Ovary (tissue), 9 donors: ENCODE results near the gene GFRA1. TPM values are rescaled to one million over a fixed set of nuclear protein-coding genes. Genes with fewer than 3 reads are reported as not detected.

Source experiments
- DNase-seq, 5 donors: peaks; one replicate each; pipeline ENCODE4 v3.0.0-alpha.2; 2019 to 2020
- H3K27ac ChIP-seq, 2 donors: fragments of 200-600 bp; one replicate each; pipeline versions ENCODE4 v1.5.1 to v1.8.0; 2019 to 2022
- H3K27me3 ChIP-seq: fragments of 200-600 bp; one replicate; pipeline ENCODE4 v1.8.0; 2022
- H3K36me3 ChIP-seq: fragments of 200-600 bp; sonication (generic); one replicate; pipeline ENCODE4 v1.5.1; 2019
- H3K4me1 ChIP-seq: one replicate; pipeline ENCODE4 v1.8.1; 2013; ENCODE audit warnings: mild to moderate bottlenecking, moderate library complexity; ENCODE audit not compliant: insufficient read depth
- H3K4me3 ChIP-seq: fragments of 200-600 bp; sonication (generic); one replicate; pipeline ENCODE4 v1.5.1; 2017
- H3K9me3 ChIP-seq, 2 donors: fragments of 200-600 bp in 1 of 2; sonication (generic) in 1 of 2; one replicate each; pipeline versions ENCODE4 v1.5.1 to v1.8.1; 2013 to 2019; ENCODE audit warnings: mild to moderate bottlenecking in 1 of 2, moderate library complexity in 1 of 2
- CTCF ChIP-seq, 3 donors: fragments of 450-650 bp in 2 of 3; fragments of 200-600 bp in 1 of 3; IDR thresholded peaks; one replicate each; pipeline versions ENCODE4 v1.5.1 to v1.8.0; 2016 to 2022; ENCODE audit warnings: antibody characterized with exemption in 3 of 3, mild to moderate bottlenecking in 1 of 3
- EP300 ChIP-seq: sonication (generic); formaldehyde crosslinking; IDR thresholded peaks from one replicate; pipeline ENCODE4 v1.6.1; 2017; ENCODE audit warnings: antibody characterized with exemption
- POLR2A ChIP-seq: fragments of 450-650 bp; IDR thresholded peaks from one replicate; pipeline ENCODE4 v1.6.1; 2017; ENCODE audit warnings: antibody characterized with exemption, mild to moderate bottlenecking, moderate library complexity
- WGBS, 3 donors: extraction: QIAGEN DNeasy Blood & Tissue Kit in 1 of 3; methylation state at CpG; one replicate each; pipeline versions ENCODE4 v1.1.5 to v1.1.7; 2013 to 2017; 5-methylcytosine and 5-hydroxymethylcytosine counted together
- intact Hi-C, 4 donors: fragments of 100-400 bp; cut with DNase I; formaldehyde crosslinking; loops; one replicate each; pipeline versions ENCODE4 v1.11.0 to v1.15.1; 2022 to 2023
- polyA plus RNA-seq, 2 donors: library from polyadenylated mRNA; stranded (reverse); fragments of 200-250 nt in 1 of 2; fragments of 350-450 nt in 1 of 2; fragmentation: Illumina TruSeq in 1 of 2; extraction: RNeasy Lipid Tissue Mini Kit (QIAGEN cat#74804) in 1 of 2; gene quantifications; one replicate each; pipeline ENCODE4 v1.2.3, GENCODE V29; 2013 to 2014
- total RNA-seq, 7 donors: library from RNA; depleted of rRNA in 2 of 7; stranded (reverse); fragments of >200 nt in 2 of 7; fragmentation: NEBNext Ultra II Directional in 3 of 7; extraction: Animal tissue kit (Norgen Biotek cat#: 25700) in 3 of 7; gene quantifications; one replicate each; pipeline versions ENCODE4 v1.1.0 to v1.2.4, GENCODE V29; 2016 to 2023
- donor health status: DM: no; HTN: no; CAD: no; lungs with moderate emphysema.
- donor health status: DM: no; HTN: no; CAD: no.
- donor health status: Bipolar disorder and iron deficiency.
- donor health status: DM: yes; HTN: yes; CAD: no.
- donor health status: DM: no; HTN: no; CAD: no.
- donor health status: DM: yes; HTN: yes; CAD: no.

The GFRA1 gene
- total and polyA plus RNA-seq, 9 donors = 3.1 to 28.4 (median 11.8) TPM

- DNase-seq = no peak
Observed at GRCh38 chr10:116121640-116122525, 151.1 kb downstream of the GFRA1 start.

GRCh38 chr10:116120688-116121455, 152.1 kb downstream of the GFRA1 start:
- Histone ChIP-seq H3K27me3 (no peaks in the 10 kb centered on the region), H3K4me3 (no peak overlapping the region), H3K4me1 (no peaks in the 10 kb centered on the region), H3K9me3 (no peaks in the 10 kb centered on the region), H3K36me3 (no peaks in the 10 kb centered on the region), H3K27ac (no peak overlapping the region)
- 65 to 72% (median 68%) methylated on average over 12 of the region's 12 CpGs for WGBS, 3 donors
- no peak for DNase-seq
- intact Hi-C loops = no loop called here
- TF ChIP-seq EP300 (no peak), POLR2A (no peak), CTCF (IDR thresholded peaks at IDR 0.05) (no peak)

More at GRCh38 chr10:116121640-116122525, 151.1 kb downstream of the GFRA1 start:
- H3K4me3 ChIP-seq = no peak overlapping the region
- WGBS, 3 donors = 69 to 78% (median 77%) methylated on average over 8 of the region's 8 CpGs
- intact Hi-C loops = no loop called here
- H3K36me3 ChIP-seq = no peaks in the 10 kb centered on the region
- H3K27me3 ChIP-seq = no peaks in the 10 kb centered on the region
- H3K9me3 ChIP-seq = no peaks in the 10 kb centered on the region
- H3K27ac ChIP-seq = no peak overlapping the region
- TF ChIP-seq CTCF (IDR thresholded peaks at IDR 0.05) (no peak), EP300 (no peak), POLR2A (no peak)
- H3K4me1 ChIP-seq = no peaks in the 10 kb centered on the region

- TF ChIP-seq POLR2A = no peak
- TF ChIP-seq EP300 = no peak
- no peak for TF ChIP-seq CTCF (IDR thresholded peaks at IDR 0.05)
- H3K36me3 ChIP-seq = no peaks in the 10 kb centered on the region
- 67 to 92% (median 73%) methylated on average over 2 of the region's 2 CpGs for WGBS, 3 donors
- no peaks in the 10 kb centered on the region for H3K9me3 ChIP-seq
- H3K4me3 ChIP-seq = no peak overlapping the region
- intact Hi-C loops = no loop called here
- no peaks in the 10 kb centered on the region for H3K27me3 ChIP-seq
- H3K27ac ChIP-seq = no peak overlapping the region
- no peak for DNase-seq
- no peaks in the 10 kb centered on the region for H3K4me1 ChIP-seq
Observed at GRCh38 chr10:116118847-116119246, 154.2 kb downstream of the GFRA1 start.

- Histone ChIP-seq H3K36me3 (no peaks in the 10 kb centered on the region), H3K4me3 (no peak overlapping the region), H3K27ac (no peak overlapping the region), H3K4me1 (no peaks in the 10 kb centered on the region), H3K9me3 (no peaks in the 10 kb centered on the region), H3K27me3 (no peaks in the 10 kb centered on the region)
- TF ChIP-seq CTCF (IDR thresholded peaks at IDR 0.05) (no peak), POLR2A (no peak), EP300 (no peak)
- DNase-seq = no peak
- intact Hi-C loops = no loop called here
- 85 to 91% (median 87%) methylated on average over 5 of the region's 5 CpGs for WGBS, 3 donors
Observed at GRCh38 chr10:116115797-116116196, 157.2 kb downstream of the GFRA1 start.
